PC-9 (cell line): ENCODE results near the gene ANO1. TPM values are rescaled to one million over a fixed set of nuclear protein-coding genes. Genes with fewer than 3 reads are reported as not detected.

ENCODE experiments used
- BruUV-seq: library from RNA; stranded (reverse); fragments of 400-500 nt; replicated peaks from 2 replicates; lab custom pipeline; 2021; lab: Mats Ljungman, UMichigan
- CTCF ChIA-PET: fragments of 300-600 bp; sonication (Branson Sonifier 250); formaldehyde crosslinking; loops from one replicate; lab custom pipeline; 2022; ENCODE audit warnings: antibody characterized with exemption; lab: Charles Lee
- POLR2A ChIA-PET: fragments of 300-600 bp; sonication (Branson Sonifier 250); formaldehyde crosslinking; loops from one replicate; lab custom pipeline; 2022; ENCODE audit warnings: antibody characterized with exemption; ENCODE audit not compliant: unreplicated experiment; lab: Charles Lee
- DNase-seq, 2 experiments: peaks; one replicate each; pipeline versions ENCODE4 v3.0.0 to v3.0.0-alpha.2; 2015 to 2022; ENCODE audit warnings: mixed read lengths in 1 of 2
- H2AFZ ChIP-seq: fragments of 200-600 bp; sonication (generic); 2 replicates; pipeline ENCODE4 v1.8.1; 2017; ENCODE audit warnings: antibody characterized with exemption
- H3F3A ChIP-seq: fragments of 200-600 bp; sonication (generic); 2 replicates; pipeline ENCODE4 v1.8.1; 2017; ENCODE audit warnings: antibody characterized with exemption, mild to moderate bottlenecking, low read depth; ENCODE audit not compliant: insufficient read depth
- H3K27ac ChIP-seq: fragments of 200-600 bp; sonication (generic); 2 replicates; pipeline ENCODE4 v1.6.1; 2016; ENCODE audit warnings: mixed run types
- H3K27me3 ChIP-seq: fragments of 200-600 bp; sonication (generic); 2 replicates; pipeline ENCODE4 v1.6.1; 2016; ENCODE audit warnings: low read depth, mixed run types; ENCODE audit not compliant: insufficient read depth
- H3K36me3 ChIP-seq: fragments of 200-600 bp; sonication (generic); 2 replicates; pipeline ENCODE4 v1.6.1; 2016; ENCODE audit warnings: low read depth, mixed run types
- H3K4me1 ChIP-seq: fragments of 200-600 bp; sonication (generic); replicated peaks from 2 replicates; pipeline ENCODE4 v1.6.1; 2016; ENCODE audit warnings: mixed run types; ENCODE audit not compliant: insufficient read depth
- H3K4me2 ChIP-seq: fragments of 200-600 bp; sonication (generic); 2 replicates; pipeline ENCODE4 v1.6.1; 2017; ENCODE audit warnings: mixed run types
- H3K4me3 ChIP-seq: fragments of 200-600 bp; sonication (generic); 2 replicates; pipeline ENCODE4 v1.6.1; 2016; ENCODE audit warnings: mixed run types
- H3K79me2 ChIP-seq: fragments of 200-600 bp; sonication (generic); 2 replicates; pipeline ENCODE4 v1.6.1; 2017; ENCODE audit warnings: low read depth, mixed run types
- H3K9me2 ChIP-seq: fragments of 200-600 bp; sonication (generic); 2 replicates; pipeline ENCODE4 v1.8.1; 2017; ENCODE audit warnings: mild to moderate bottlenecking; ENCODE audit not compliant: insufficient read depth
- H3K9me3 ChIP-seq: fragments of 200-600 bp; sonication (generic); 2 replicates; pipeline ENCODE4 v1.8.1; 2016; ENCODE audit warnings: low read depth; ENCODE audit not compliant: insufficient read depth
- H4K20me1 ChIP-seq: fragments of 200-600 bp; sonication (generic); 2 replicates; pipeline ENCODE4 v1.8.1; 2017; ENCODE audit not compliant: insufficient read depth
- CTCF ChIP-seq: fragments of 200-600 bp; sonication (generic); conservative IDR thresholded peaks from 2 replicates; pipeline ENCODE4 v1.6.1; 2017; ENCODE audit warnings: mixed run types, antibody characterized with exemption, mild to moderate bottlenecking, moderate library complexity
- EZH2 ChIP-seq: fragments of 200-600 bp; sonication (generic); IDR thresholded peaks from 2 replicates; pipeline ENCODE4 v1.8.0; 2017; ENCODE audit warnings: antibody characterized with exemption, low read depth
- intact Hi-C: fragments of 100-400 bp; cut with micrococcal nuclease; formaldehyde crosslinking; loops from one replicate; pipeline ENCODE4 v1.10.0; 2022; ENCODE audit not compliant: unreplicated experiment
- total RNA-seq: library from RNA; stranded (reverse); gene quantifications from 2 replicates; pipeline ENCODE4 v1.2.3, GENCODE V29; 2021

ANO1 gene
- total RNA-seq, 1 experiment from 2014 or later = 107 TPM

DNA sequence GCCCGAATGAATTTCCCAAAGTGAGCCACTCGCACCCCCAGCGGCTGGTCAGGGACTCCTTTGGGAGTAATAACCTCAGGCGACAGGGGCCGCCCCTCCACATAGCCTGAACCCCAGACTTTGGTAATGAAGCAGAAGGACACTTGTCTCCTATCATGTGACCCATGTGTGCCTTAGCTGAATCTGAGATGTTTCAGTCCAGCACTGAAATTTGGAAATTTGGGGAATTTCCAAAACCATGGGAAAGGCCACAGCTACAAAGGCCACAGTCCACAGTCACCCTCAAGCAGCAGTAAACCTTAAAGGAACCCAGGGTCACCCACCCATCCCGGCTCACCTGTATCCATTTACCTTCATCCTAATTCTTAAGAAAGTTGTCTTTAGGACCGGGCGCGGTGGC, 73.6 kb downstream of the ANO1 start:
- H3K9me2 ChIP-seq = no peaks in the 10 kb centered on the region
- ChIA-PET CTCF (no interaction called here), POLR2A (no interaction called here)
- no peak overlapping the region for H3K4me2 ChIP-seq
- H3K36me3 ChIP-seq = peaks cover 75% of the 10 kb centered on the region
- H3K27me3 ChIP-seq = no peaks in the 10 kb centered on the region
- BruUV-seq = no TSS peak
- H4K20me1 ChIP-seq = peaks cover 30% of the 10 kb centered on the region
- H3K4me3 ChIP-seq = no peak overlapping the region
- no peaks in the 10 kb centered on the region for H3K9me3 ChIP-seq
- H3K4me1 ChIP-seq = no peaks in the 10 kb centered on the region
- no peak for TF ChIP-seq CTCF
- TF ChIP-seq EZH2 = no peak
- H3K27ac ChIP-seq = no peak overlapping the region
- peaks cover 93% of the 10 kb centered on the region for H3F3A ChIP-seq
- intact Hi-C loops = no loop called here
- no peaks in the 10 kb centered on the region for H3K79me2 ChIP-seq
- DNase-seq = no peak
- H2AFZ ChIP-seq = no peak overlapping the region

GRCh38 chr11:70153133-70153727, 75.1 kb downstream of the ANO1 start:
- BruUV-seq = no TSS peak
- Histone ChIP-seq H3K4me1 (no peaks in the 10 kb centered on the region), H3F3A (peaks cover 99% of the 10 kb centered on the region), H3K36me3 (peaks cover 80% of the 10 kb centered on the region), H3K27me3 (no peaks in the 10 kb centered on the region), H3K9me3 (no peaks in the 10 kb centered on the region), H2AFZ (no peak overlapping the region), H3K9me2 (no peaks in the 10 kb centered on the region), H3K27ac (no peak overlapping the region), H3K4me3 (no peak overlapping the region), H3K79me2 (no peaks in the 10 kb centered on the region), H4K20me1 (peaks cover 32% of the 10 kb centered on the region), H3K4me2 (no peak overlapping the region)
- ChIA-PET POLR2A (no interaction called here), CTCF (no interaction called here)
- intact Hi-C loops = no loop called here
- TF ChIP-seq CTCF (no peak), EZH2 (no peak)
- DNase-seq = no peak

DNA sequence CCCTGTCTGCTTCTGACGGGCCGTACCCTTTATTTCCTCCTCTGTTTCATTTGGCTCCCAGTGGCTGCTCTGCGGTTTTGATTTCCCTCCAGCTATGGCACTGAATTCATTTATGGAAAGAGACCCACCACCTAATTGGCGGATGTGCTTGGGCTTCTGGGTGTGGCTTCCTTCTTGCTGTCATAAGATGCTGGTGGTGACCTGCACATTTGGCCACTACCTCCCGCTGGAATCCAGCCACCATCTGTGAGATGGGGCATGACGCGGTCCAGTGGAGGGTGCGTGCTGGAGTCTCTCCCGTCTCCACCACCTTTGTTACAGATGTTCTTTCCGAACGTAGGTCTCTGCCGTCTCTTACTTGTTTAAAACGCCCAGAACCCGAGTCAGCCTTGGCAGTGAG, 77.3 kb downstream of the ANO1 start:
- no peaks in the 10 kb centered on the region for H3K9me3 ChIP-seq
- intact Hi-C loops = loop anchor here (5.0 kb wide), 1 partner anchor 88 kb away; no protein-coding TSS in a partner anchor
- peaks cover 16% of the 10 kb centered on the region for H3K4me1 ChIP-seq
- H3K9me2 ChIP-seq = no peaks in the 10 kb centered on the region
- ChIA-PET POLR2A (no interaction called here), CTCF (no interaction called here)
- H4K20me1 ChIP-seq = peaks cover 39% of the 10 kb centered on the region
- TF ChIP-seq CTCF = no peak
- TF ChIP-seq EZH2 = no peak
- no peak overlapping the region for H3K4me2 ChIP-seq
- no peak for DNase-seq
- no peaks in the 10 kb centered on the region for H3K27me3 ChIP-seq
- no peak overlapping the region for H3K4me3 ChIP-seq
- no peak overlapping the region for H3K27ac ChIP-seq
- peaks cover 61% of the 10 kb centered on the region for H3K36me3 ChIP-seq
- H3K79me2 ChIP-seq = no peaks in the 10 kb centered on the region
- BruUV-seq = no TSS peak
- H2AFZ ChIP-seq = no peak overlapping the region
- peaks cover 95% of the 10 kb centered on the region for H3F3A ChIP-seq
